Endodermal cell (in vitro differentiated cells): ENCODE results near the gene FAM222B. TPM values are rescaled to one million over a fixed set of nuclear protein-coding genes. Genes with fewer than 3 reads are reported as not detected.

Source experiments
- DNase-seq: peaks from one replicate; pipeline ENCODE4 v3.0.0-alpha.2; 2017
- H3K27ac ChIP-seq: 2 replicates; pipeline ENCODE4 v1.5.1; 2013; ENCODE audit warnings: mild to moderate bottlenecking, low read depth, low read length, moderate library complexity
- H3K27me3 ChIP-seq: 2 replicates; pipeline ENCODE4 v1.6.1; 2013; ENCODE audit warnings: mild to moderate bottlenecking, low read length, moderate library complexity; ENCODE audit not compliant: insufficient read depth, control insufficient read depth, poor library complexity, severe bottlenecking
- H3K36me3 ChIP-seq: 2 replicates; pipeline ENCODE4 v1.7.0; 2013; ENCODE audit warnings: mild to moderate bottlenecking, low read length, moderate library complexity; ENCODE audit not compliant: control insufficient read depth, insufficient read depth
- H3K4me1 ChIP-seq: one replicate; pipeline ENCODE4 v1.7.0; 2013; ENCODE audit warnings: low read length; ENCODE audit not compliant: control insufficient read depth, insufficient read depth
- H3K4me3 ChIP-seq: 2 replicates; pipeline ENCODE4 v1.5.1; 2013; ENCODE audit warnings: mild to moderate bottlenecking, low read length, moderate library complexity
- H3K9ac ChIP-seq: 2 replicates; pipeline ENCODE4 v1.6.1; 2013; ENCODE audit warnings: mild to moderate bottlenecking, low read length, moderate library complexity; ENCODE audit not compliant: poor library complexity, severe bottlenecking; ENCODE audit errors: extremely low read depth
- H3K9me3 ChIP-seq: 2 replicates; pipeline ENCODE4 v1.6.1; 2013; ENCODE audit warnings: mild to moderate bottlenecking, low read length, moderate library complexity; ENCODE audit not compliant: control insufficient read depth
- H3K27ac Mint-ChIP-seq: 2 replicates; pipeline ENCODE4 v1.8.0; 2020; ENCODE audit warnings: mixed read lengths
- H3K27me3 Mint-ChIP-seq: 2 replicates; pipeline ENCODE4 v1.8.0; 2021; ENCODE audit warnings: mild to moderate bottlenecking, mixed read lengths; ENCODE audit not compliant: insufficient read depth
- H3K36me3 Mint-ChIP-seq: 2 replicates; pipeline ENCODE4 v1.8.0; 2020; ENCODE audit warnings: low read depth, mixed read lengths
- H3K4me1 Mint-ChIP-seq: 2 replicates; pipeline ENCODE4 v1.8.0; 2020; ENCODE audit warnings: mixed read lengths
- H3K4me3 Mint-ChIP-seq: 2 replicates; pipeline ENCODE4 v1.8.0; 2020; ENCODE audit warnings: mild to moderate bottlenecking, moderate library complexity, mixed read lengths
- H3K9me3 Mint-ChIP-seq: 2 replicates; pipeline ENCODE4 v1.8.0; 2020; ENCODE audit warnings: mild to moderate bottlenecking, mixed read lengths
- CTCF ChIP-seq: fragments of 200-600 bp; sonication (generic); conservative IDR thresholded peaks from 2 replicates; pipeline ENCODE4 v1.5.0; 2021; ENCODE audit warnings: antibody characterized with exemption, mild to moderate bottlenecking
- WGBS, 2 experiments: methylation state at CpG; one replicate each; pipeline versions ENCODE4 v1.1.5 to v1.1.7; 2013; ENCODE audit warnings: missing lambda C conversion rate in 2 of 2, mixed read lengths in 1 of 2; ENCODE audit not compliant: insufficient coverage in 1 of 2, insufficient read length in 1 of 2; 5-methylcytosine and 5-hydroxymethylcytosine counted together
- total RNA-seq, 2 donors: library from RNA; stranded (reverse); fragmentation: NEBNext Ultra II Directional in 1 of 2; extraction: Animal tissue kit (Norgen Biotek cat#: 25700) in 1 of 2; gene quantifications; 2 replicates in 1 of 2; 3 replicates in 1 of 2; pipeline ENCODE4 v1.2.1, GENCODE V29; 2021

The FAM222B gene
- total RNA-seq, 2 donors from 2014 or later = 59.2 to 75.7 TPM

GRCh38 chr17:28756049-28756804 is 86.4 kb downstream of the FAM222B start:
- H3K9me3 ChIP-seq = no peaks in the 10 kb centered on the region
- H3K4me1 ChIP-seq = peaks cover 7% of the 10 kb centered on the region
- peaks cover 50% of the 10 kb centered on the region for H3K36me3 ChIP-seq
- Mint-ChIP-seq H3K9me3 (no peaks in the 10 kb centered on the region), H3K27ac (peak overlapping the region; percentile 29), H3K36me3 (peaks cover 55% of the 10 kb centered on the region), H3K27me3 (no peaks in the 10 kb centered on the region), H3K4me1 (peaks cover 7% of the 10 kb centered on the region), H3K4me3 (no peak overlapping the region)
- no peak for TF ChIP-seq CTCF
- H3K9ac ChIP-seq = no peak overlapping the region
- no peak for DNase-seq
- H3K27ac ChIP-seq = no peak overlapping the region
- no peak overlapping the region for H3K4me3 ChIP-seq
- no peaks in the 10 kb centered on the region for H3K27me3 ChIP-seq
- 88 to 95% methylated on average over 4 to 5 of the region's 5 CpGs for WGBS, 2 experiments

- H3K27ac Mint-ChIP-seq = no peak overlapping the region
These were observed 87.1 kb downstream of the FAM222B start for GRCh38 chr17:28755486-28755885.

GRCh38 chr17:28751600-28752366 is 90.8 kb downstream of the FAM222B start:
- H3K4me1 Mint-ChIP-seq = no peaks in the 10 kb centered on the region
- H3K4me3 Mint-ChIP-seq = no peak overlapping the region
- no peaks in the 10 kb centered on the region for H3K27me3 ChIP-seq
- DNase-seq = peak; percentile 57
- H3K36me3 Mint-ChIP-seq = peaks cover 47% of the 10 kb centered on the region
- peaks cover 3% of the 10 kb centered on the region for H3K4me1 ChIP-seq
- H3K27ac ChIP-seq = no peak overlapping the region
- peaks cover 59% of the 10 kb centered on the region for H3K36me3 ChIP-seq
- WGBS, 2 experiments = 92 to 97% methylated on average over 8 to 9 of the region's 10 CpGs
- no peak overlapping the region for H3K4me3 ChIP-seq
- no peak for TF ChIP-seq CTCF
- H3K9me3 Mint-ChIP-seq = no peaks in the 10 kb centered on the region
- no peak overlapping the region for H3K27ac Mint-ChIP-seq
- H3K9me3 ChIP-seq = no peaks in the 10 kb centered on the region
- no peak overlapping the region for H3K9ac ChIP-seq
- no peaks in the 10 kb centered on the region for H3K27me3 Mint-ChIP-seq

More at GRCh38 chr17:28755486-28755885, 87.1 kb downstream of the FAM222B start:
- peak; percentile 55 for DNase-seq
- H3K9me3 Mint-ChIP-seq = no peaks in the 10 kb centered on the region
- no peak overlapping the region for H3K4me3 Mint-ChIP-seq
- Histone ChIP-seq H3K4me3 (no peak overlapping the region), H3K4me1 (peaks cover under 1% of the 10 kb centered on the region), H3K27ac (no peak overlapping the region), H3K36me3 (peaks cover 57% of the 10 kb centered on the region), H3K9me3 (no peaks in the 10 kb centered on the region), H3K27me3 (no peaks in the 10 kb centered on the region), H3K9ac (no peak overlapping the region)
- TF ChIP-seq CTCF = no peak
- no peaks in the 10 kb centered on the region for H3K4me1 Mint-ChIP-seq
- 90 to 94% methylated on average over 5 to 7 of the region's 7 CpGs for WGBS, 2 experiments
- H3K27me3 Mint-ChIP-seq = no peaks in the 10 kb centered on the region
- peaks cover 57% of the 10 kb centered on the region for H3K36me3 Mint-ChIP-seq
